ENCODE results near the gene FADS1.

Gene FADS1

DNA sequence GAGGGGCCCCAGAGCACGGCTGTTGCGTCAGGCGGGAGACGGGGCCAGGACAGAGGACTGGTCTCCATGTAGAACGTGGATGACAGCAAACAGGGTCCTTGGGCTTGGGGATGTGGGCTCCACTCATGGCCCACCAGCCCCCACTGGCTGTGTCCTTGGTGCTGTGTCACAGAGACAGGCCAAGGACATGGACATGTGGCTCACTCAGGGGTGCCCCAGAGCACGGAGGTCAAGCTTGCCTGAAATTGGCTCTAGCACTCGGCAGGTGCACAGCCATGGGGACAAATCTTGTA is 25.7 kb upstream of the FADS1 start:
- no peaks in the 10 kb centered on the region for H3K4me1 ChIP-seq (ENCODE audit: insufficient read depth, low read length, severe bottlenecking)
- H3K27me3 ChIP-seq (ENCODE audit: insufficient read depth, low read length): no peaks in the 10 kb centered on the region
- TF ChIP-seq EZH2 (IDR thresholded peaks at IDR 0.05; ENCODE audit: borderline replicate concordance, low read length): no peak
- TF ChIP-seq, protein P1, sequence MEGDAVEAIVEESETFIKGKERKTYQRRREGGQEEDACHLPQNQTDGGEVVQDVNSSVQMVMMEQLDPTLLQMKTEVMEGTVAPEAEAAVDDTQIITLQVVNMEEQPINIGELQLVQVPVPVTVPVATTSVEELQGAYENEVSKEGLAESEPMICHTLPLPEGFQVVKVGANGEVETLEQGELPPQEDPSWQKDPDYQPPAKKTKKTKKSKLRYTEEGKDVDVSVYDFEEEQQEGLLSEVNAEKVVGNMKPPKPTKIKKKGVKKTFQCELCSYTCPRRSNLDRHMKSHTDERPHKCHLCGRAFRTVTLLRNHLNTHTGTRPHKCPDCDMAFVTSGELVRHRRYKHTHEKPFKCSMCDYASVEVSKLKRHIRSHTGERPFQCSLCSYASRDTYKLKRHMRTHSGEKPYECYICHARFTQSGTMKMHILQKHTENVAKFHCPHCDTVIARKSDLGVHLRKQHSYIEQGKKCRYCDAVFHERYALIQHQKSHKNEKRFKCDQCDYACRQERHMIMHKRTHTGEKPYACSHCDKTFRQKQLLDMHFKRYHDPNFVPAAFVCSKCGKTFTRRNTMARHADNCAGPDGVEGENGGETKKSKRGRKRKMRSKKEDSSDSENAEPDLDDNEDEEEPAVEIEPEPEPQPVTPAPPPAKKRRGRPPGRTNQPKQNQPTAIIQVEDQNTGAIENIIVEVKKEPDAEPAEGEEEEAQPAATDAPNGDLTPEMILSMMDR (IDR thresholded peaks at IDR 0.05; ENCODE audit: low read length): no peak
- no peaks in the 10 kb centered on the region for H3K9me2 ChIP-seq (ENCODE audit: low read depth, low read length)
- no peak overlapping the region for H3K27ac ChIP-seq (ENCODE audit: low read depth, low read length, poor library complexity, severe bottlenecking)
- H2AFZ ChIP-seq (ENCODE audit: low read length): no peak overlapping the region
- H3K79me2 ChIP-seq (ENCODE audit: insufficient read depth, low read length): no peaks in the 10 kb centered on the region
- peaks cover 62% of the 10 kb centered on the region for H3K36me3 ChIP-seq (ENCODE audit: insufficient read depth, low read length)
- H3K4me3 ChIP-seq (ENCODE audit: low read depth, low read length, poor library complexity, severe bottlenecking): no peak overlapping the region
- no peaks in the 10 kb centered on the region for H3F3A ChIP-seq (ENCODE audit: insufficient read depth, low read length)
- H3K4me2 ChIP-seq (ENCODE audit: low read length): no peak overlapping the region
- no peak overlapping the region for H3K9ac ChIP-seq (ENCODE audit: low read length)
- no peaks in the 10 kb centered on the region for H4K20me1 ChIP-seq (ENCODE audit: insufficient read depth, low read length)
- no peaks in the 10 kb centered on the region for H3K9me3 ChIP-seq (ENCODE audit: low read length)

- H4K20me1 ChIP-seq (ENCODE audit: insufficient read depth, low read length): no peaks in the 10 kb centered on the region
- no peak overlapping the region for H3K4me3 ChIP-seq (ENCODE audit: low read depth, low read length, poor library complexity, severe bottlenecking)
- TF ChIP-seq, protein P1 (IDR thresholded peaks at IDR 0.05; ENCODE audit: low read length): no peak
- TF ChIP-seq EZH2 (IDR thresholded peaks at IDR 0.05; ENCODE audit: borderline replicate concordance, low read length): no peak
- H3K27ac ChIP-seq (ENCODE audit: low read depth, low read length, poor library complexity, severe bottlenecking): no peak overlapping the region
- no peaks in the 10 kb centered on the region for H3K4me1 ChIP-seq (ENCODE audit: insufficient read depth, low read length, severe bottlenecking)
- H3K4me2 ChIP-seq (ENCODE audit: low read length): no peak overlapping the region
- H3K27me3 ChIP-seq (ENCODE audit: insufficient read depth, low read length): no peaks in the 10 kb centered on the region
- H2AFZ ChIP-seq (ENCODE audit: low read length): no peak overlapping the region
- no peaks in the 10 kb centered on the region for H3F3A ChIP-seq (ENCODE audit: insufficient read depth, low read length)
- no peaks in the 10 kb centered on the region for H3K79me2 ChIP-seq (ENCODE audit: insufficient read depth, low read length)
- H3K9me3 ChIP-seq (ENCODE audit: low read length): no peaks in the 10 kb centered on the region
- H3K9ac ChIP-seq (ENCODE audit: low read length): no peak overlapping the region
- H3K36me3 ChIP-seq (ENCODE audit: insufficient read depth, low read length): peaks cover 57% of the 10 kb centered on the region
- H3K9me2 ChIP-seq (ENCODE audit: low read depth, low read length): no peaks in the 10 kb centered on the region
Measured at GRCh38 chr11:61841636-61842527, 25.1 kb upstream of the FADS1 start.

- no peaks in the 10 kb centered on the region for H3K9me2 ChIP-seq (ENCODE audit: low read depth, low read length)
- H3K36me3 ChIP-seq (ENCODE audit: insufficient read depth, low read length): peaks cover 51% of the 10 kb centered on the region
- H3F3A ChIP-seq (ENCODE audit: insufficient read depth, low read length): no peaks in the 10 kb centered on the region
- H3K4me3 ChIP-seq (ENCODE audit: low read depth, low read length, poor library complexity, severe bottlenecking): no peak overlapping the region
- no peaks in the 10 kb centered on the region for H3K79me2 ChIP-seq (ENCODE audit: insufficient read depth, low read length)
- no peak overlapping the region for H3K9ac ChIP-seq (ENCODE audit: low read length)
- H3K9me3 ChIP-seq (ENCODE audit: low read length): no peaks in the 10 kb centered on the region
- no peak overlapping the region for H3K27ac ChIP-seq (ENCODE audit: low read depth, low read length, poor library complexity, severe bottlenecking)
- H3K27me3 ChIP-seq (ENCODE audit: insufficient read depth, low read length): no peaks in the 10 kb centered on the region
- no peak overlapping the region for H2AFZ ChIP-seq (ENCODE audit: low read length)
- no peak overlapping the region for H3K4me2 ChIP-seq (ENCODE audit: low read length)
- H4K20me1 ChIP-seq (ENCODE audit: insufficient read depth, low read length): no peaks in the 10 kb centered on the region
- no peak for TF ChIP-seq EZH2 (IDR thresholded peaks at IDR 0.05; ENCODE audit: borderline replicate concordance, low read length)
- TF ChIP-seq, protein P1 (IDR thresholded peaks at IDR 0.05; ENCODE audit: low read length): no peak
- H3K4me1 ChIP-seq (ENCODE audit: insufficient read depth, low read length, severe bottlenecking): peaks cover 2% of the 10 kb centered on the region
Measured at GRCh38 chr11:61840371-61840770, 23.6 kb upstream of the FADS1 start.
